Neutrophil (primary cell): ENCODE measurements around the gene CHMP4A.

Experiments used
- H3K27ac ChIP-seq: fragments of 200-600 bp; sonication (generic); 2 replicates; pipeline ENCODE4 v1.5.1; 2016; ENCODE audit warnings: mild to moderate bottlenecking, moderate library complexity
- H3K27me3 ChIP-seq: fragments of 200-600 bp; sonication (generic); 2 replicates; pipeline ENCODE4 v1.6.0; 2016; ENCODE audit warnings: mild to moderate bottlenecking
- H3K36me3 ChIP-seq: fragments of 200-600 bp; sonication (generic); 2 replicates; pipeline ENCODE4 v1.5.1; 2017
- H3K4me1 ChIP-seq, 2 experiments: fragments of 200-600 bp in 1 of 2; sonication (generic) in 1 of 2; 1 replicate in 1 of 2; 2 replicates in 1 of 2; pipeline versions ENCODE4 v1.5.1 to v1.6.1; 2013 to 2016; ENCODE audit warnings: low read depth in 1 of 2, low read length in 1 of 2, mild to moderate bottlenecking in 1 of 2, moderate library complexity in 1 of 2; ENCODE audit not compliant: control insufficient read depth in 1 of 2, insufficient read depth in 1 of 2
- H3K4me3 ChIP-seq, 2 experiments: fragments of 200-600 bp in 1 of 2; sonication (generic) in 1 of 2; 1 replicate in 1 of 2; 2 replicates in 1 of 2; pipeline ENCODE4 v1.5.1; 2013 to 2016; ENCODE audit warnings: low read depth in 1 of 2, low read length in 1 of 2, mild to moderate bottlenecking in 1 of 2, moderate library complexity in 1 of 2
- H3K9me3 ChIP-seq: fragments of 200-600 bp; sonication (generic); 2 replicates; pipeline ENCODE4 v1.5.1; 2016
- CTCF ChIP-seq: fragments of 200-600 bp; sonication (generic); IDR thresholded peaks from 2 replicates; pipeline ENCODE4 v1.5.1; 2016; ENCODE audit warnings: antibody characterized with exemption

Gene CHMP4A

GRCh38 chr14:24255931-24256711 lies 42.8 kb upstream of the CHMP4A start:
- TF ChIP-seq CTCF = no peak
- H3K27me3 ChIP-seq = no peaks in the 10 kb centered on the region
- no peaks in the 10 kb centered on the region for H3K9me3 ChIP-seq
- no peak overlapping the region for H3K27ac ChIP-seq
- H3K36me3 ChIP-seq = peaks cover 54% of the 10 kb centered on the region
- H3K4me3 ChIP-seq = no peak overlapping the region
- H3K4me1 ChIP-seq = no peaks in the 10 kb centered on the region

GRCh38 chr14:24255438-24255837 lies 42.1 kb upstream of the CHMP4A start:
- no peaks in the 10 kb centered on the region for H3K9me3 ChIP-seq
- no peaks in the 10 kb centered on the region for H3K4me1 ChIP-seq
- H3K36me3 ChIP-seq = peaks cover 49% of the 10 kb centered on the region
- no peak overlapping the region for H3K27ac ChIP-seq
- no peaks in the 10 kb centered on the region for H3K27me3 ChIP-seq
- no peak for TF ChIP-seq CTCF
- H3K4me3 ChIP-seq = no peak overlapping the region

GRCh38 chr14:24254630-24255392 lies 41.5 kb upstream of the CHMP4A start:
- Histone ChIP-seq H3K4me1 (no peaks in the 10 kb centered on the region), H3K27me3 (no peaks in the 10 kb centered on the region), H3K27ac (no peak overlapping the region), H3K36me3 (peaks cover 42% of the 10 kb centered on the region), H3K9me3 (no peaks in the 10 kb centered on the region), H3K4me3 (no peak overlapping the region)
- no peak for TF ChIP-seq CTCF

GRCh38 chr14:24253936-24254335 lies 40.6 kb upstream of the CHMP4A start:
- Histone ChIP-seq H3K27me3 (no peaks in the 10 kb centered on the region), H3K9me3 (no peaks in the 10 kb centered on the region), H3K36me3 (peaks cover 36% of the 10 kb centered on the region), H3K4me3 (no peak overlapping the region), H3K4me1 (no peaks in the 10 kb centered on the region), H3K27ac (no peak overlapping the region)
- TF ChIP-seq CTCF = no peak

GRCh38 chr14:24252289-24253124 lies 39.2 kb upstream of the CHMP4A start:
- Histone ChIP-seq H3K27ac (no peak overlapping the region), H3K9me3 (no peaks in the 10 kb centered on the region), H3K4me3 (no peak overlapping the region), H3K36me3 (peaks cover 28% of the 10 kb centered on the region), H3K4me1 (no peaks in the 10 kb centered on the region), H3K27me3 (no peaks in the 10 kb centered on the region)
- no peak for TF ChIP-seq CTCF
